Measurements from ENCODE around the gene PRG3. TPM values are rescaled to one million over a fixed set of nuclear protein-coding genes. Genes with fewer than 3 reads are reported as not detected.
A peak's percentile ranks its signal among the peaks of the same experiment; 100 is the strongest.

PRG3 gene
- total RNA-seq, 1 experiment from 2014 or later, result not detected

DNA sequence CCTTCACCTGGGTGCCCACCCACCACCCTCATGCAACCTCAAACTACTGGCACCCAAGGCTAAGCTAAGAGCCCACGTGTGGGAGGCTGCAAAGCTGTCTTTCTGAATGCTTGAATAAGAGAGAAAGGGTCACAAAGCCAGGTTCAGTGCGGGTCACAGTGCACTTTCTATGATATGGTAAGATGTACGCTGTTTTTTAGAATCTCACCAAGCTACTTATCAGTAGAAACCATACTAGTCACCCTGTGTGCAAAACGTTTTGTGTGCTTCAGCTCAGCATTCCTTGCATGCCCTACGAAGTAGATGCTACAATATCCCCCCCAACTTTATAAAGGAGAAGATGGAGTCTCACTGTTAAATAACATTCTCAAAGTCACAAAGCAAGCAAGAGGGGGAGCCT is 27.9 kb downstream of the PRG3 start:
- no peak overlapping the region for H4K5ac ChIP-seq (ENCODE audit: insufficient read length, low read depth, low read length)
- no peak overlapping the region for H3K27ac ChIP-seq (ENCODE audit: insufficient read length, low read depth, low read length)

More for the DNA sequence above, 27.9 kb downstream of the PRG3 start:
- Histone ChIP-seq H2BK20ac (ENCODE audit: low read depth, low read length, poor library complexity, severe bottlenecking) (no peak overlapping the region), H3K4me2 (ENCODE audit: insufficient read depth, insufficient read length, low read length) (no peak overlapping the region), H3T11ph (ENCODE audit: low read length) (no peak overlapping the region), H2BK15ac (ENCODE audit: low read depth, low read length) (no peak overlapping the region), H3K18ac (ENCODE audit: insufficient read length, low read depth, low read length) (no peak overlapping the region), H2AFZ (ENCODE audit: low read length) (no peak overlapping the region), H3K9ac (ENCODE audit: extremely low read depth, insufficient read length, low read length) (no peak overlapping the region), H3K4ac (ENCODE audit: low read depth, low read length) (no peak overlapping the region), H2BK120ac (ENCODE audit: low read depth, low read length, poor library complexity, severe bottlenecking) (no peak overlapping the region), H3K14ac (ENCODE audit: insufficient read depth, low read length) (no peak overlapping the region), H4K20me1 (ENCODE audit: control insufficient read depth, insufficient read depth, insufficient read length) (no peaks in the 10 kb centered on the region), H3K4me1 (ENCODE audit: insufficient read depth, low read length) (no peaks in the 10 kb centered on the region), H4K91ac (ENCODE audit: insufficient read length, low read depth, low read length) (no peak overlapping the region), H3K27me3 (ENCODE audit: insufficient read depth, low read length) (no peaks in the 10 kb centered on the region), H3K9me3 (ENCODE audit: control insufficient read depth, low read depth, low read length) (no peaks in the 10 kb centered on the region), H3K56ac (ENCODE audit: insufficient read length, low read depth, low read length) (no peak overlapping the region), H4K8ac (replicated peaks; ENCODE audit: insufficient read length, low read depth, low read length) (no peak overlapping the region), H3K23ac (ENCODE audit: insufficient read length, low read depth, low read length) (no peak overlapping the region), H3K79me2 (ENCODE audit: insufficient read depth, low read length) (no peaks in the 10 kb centered on the region), H3K79me1 (ENCODE audit: insufficient read depth, low read depth, low read length, poor library complexity, severe bottlenecking) (no peaks in the 10 kb centered on the region), H3K23me2 (ENCODE audit: insufficient read length, low read depth, low read length, poor library complexity, severe bottlenecking) (peaks cover 5% of the 10 kb centered on the region), H2BK5ac (ENCODE audit: insufficient read length, low read length) (no peak overlapping the region), H2AK5ac (ENCODE audit: insufficient read length, low read length) (no peak overlapping the region), H2BK12ac (ENCODE audit: insufficient read length, low read depth, low read length) (no peak overlapping the region)
- H3K27ac Mint-ChIP-seq, result peak overlapping the region in 1 of 3 experiments; percentile 9; a peak in 1 of 7 replicates
- no peak for DNase-seq
- TF ChIP-seq, protein P1, sequence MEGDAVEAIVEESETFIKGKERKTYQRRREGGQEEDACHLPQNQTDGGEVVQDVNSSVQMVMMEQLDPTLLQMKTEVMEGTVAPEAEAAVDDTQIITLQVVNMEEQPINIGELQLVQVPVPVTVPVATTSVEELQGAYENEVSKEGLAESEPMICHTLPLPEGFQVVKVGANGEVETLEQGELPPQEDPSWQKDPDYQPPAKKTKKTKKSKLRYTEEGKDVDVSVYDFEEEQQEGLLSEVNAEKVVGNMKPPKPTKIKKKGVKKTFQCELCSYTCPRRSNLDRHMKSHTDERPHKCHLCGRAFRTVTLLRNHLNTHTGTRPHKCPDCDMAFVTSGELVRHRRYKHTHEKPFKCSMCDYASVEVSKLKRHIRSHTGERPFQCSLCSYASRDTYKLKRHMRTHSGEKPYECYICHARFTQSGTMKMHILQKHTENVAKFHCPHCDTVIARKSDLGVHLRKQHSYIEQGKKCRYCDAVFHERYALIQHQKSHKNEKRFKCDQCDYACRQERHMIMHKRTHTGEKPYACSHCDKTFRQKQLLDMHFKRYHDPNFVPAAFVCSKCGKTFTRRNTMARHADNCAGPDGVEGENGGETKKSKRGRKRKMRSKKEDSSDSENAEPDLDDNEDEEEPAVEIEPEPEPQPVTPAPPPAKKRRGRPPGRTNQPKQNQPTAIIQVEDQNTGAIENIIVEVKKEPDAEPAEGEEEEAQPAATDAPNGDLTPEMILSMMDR (conservative IDR thresholded peaks at IDR 0.05), result no peak
- peaks cover 0 to 5% (median 0%) of the 10 kb centered on the region in 3 experiments; a peak in 2 of 7 replicates for H3K36me3 Mint-ChIP-seq (ENCODE audit: insufficient read depth in 1 of 3, low read depth in 3 of 3)
- peaks cover 29% of the 10 kb centered on the region for H3K27me3 Mint-ChIP-seq (ENCODE audit: low read depth)
- no peak overlapping the region for H3K4me3 Mint-ChIP-seq
- peaks cover 20 to 30% of the 10 kb centered on the region in 2 experiments for H3K4me1 Mint-ChIP-seq
- WGBS (ENCODE audit: extremely low coverage, insufficient read length, low lambda C conversion rate), result no CpG with 5 or more reads among the region's 5 CpGs
- H3K9me3 Mint-ChIP-seq, result peaks cover 3 to 8% of the 10 kb centered on the region in 2 experiments; a peak in 4 of 5 replicates

Data from H9 (cell line).